ENCODE results near the gene SYK. TPM values are rescaled to one million over a fixed set of nuclear protein-coding genes. Genes with fewer than 3 reads are reported as not detected.

Gene SYK
- total and polyA plus RNA-seq, 2 of the 4 experiments (the other 2 are of a cell fraction), result not detected

DNA sequence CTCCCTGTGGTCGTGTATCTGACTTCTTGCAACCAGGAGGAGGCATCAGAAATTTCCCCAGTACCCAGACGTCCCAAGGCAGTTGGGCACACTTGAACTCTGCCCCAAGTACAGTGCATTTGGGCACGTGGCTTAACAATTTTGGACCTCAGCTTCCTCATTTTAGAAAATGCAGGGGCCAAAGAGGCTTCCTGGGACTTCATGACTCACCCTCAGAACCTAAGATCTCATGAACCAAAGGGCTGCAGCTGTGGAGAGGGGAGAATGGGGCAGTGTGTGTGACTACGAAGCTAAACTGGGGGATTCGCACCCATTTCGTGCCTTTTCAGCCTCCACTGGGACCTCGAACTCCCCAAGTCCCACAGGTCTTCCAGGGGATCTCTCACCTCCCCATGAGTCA is 59.2 kb downstream of the SYK start:
- H3K4me2 ChIP-seq (ENCODE audit: low read depth, low read length), result no peak overlapping the region
- no TSS peak for BruUV-seq (replicated peaks)
- H3K4ac ChIP-seq (ENCODE audit: low read depth, low read length), result no peak overlapping the region
- no peaks in the 10 kb centered on the region for H4K20me1 ChIP-seq (ENCODE audit: insufficient read depth, low read length)
- H4K91ac ChIP-seq (ENCODE audit: insufficient read depth, low read depth, low read length), result no peak overlapping the region
- dilution Hi-C loops (cut with HindIII; ENCODE audit: low sequenced_read_pairs, unreplicated experiment) (no loop called here), in situ Hi-C loops (cut with MboI; ENCODE audit: low sequenced_read_pairs) (no loop called here), intact Hi-C loops (cut with micrococcal nuclease) (no loop called here)
- WGBS, 2 experiments (ENCODE audit: extremely low coverage in 2 of 2, insufficient read length in 1 of 2), result 80% methylated on average over 1 of the region's 7 CpGs; no CpG with 5 or more reads in 1 of the 2 experiments
- no peaks in the 10 kb centered on the region for H3K9me3 ChIP-seq (ENCODE audit: control insufficient read depth, insufficient read depth, low read length)
- no peak overlapping the region for H3K56ac ChIP-seq (ENCODE audit: extremely low read depth, insufficient read depth, low read length)
- H2BK15ac ChIP-seq (ENCODE audit: low read depth, low read length), result no peak overlapping the region
- no peak overlapping the region for H2BK20ac ChIP-seq (ENCODE audit: low read depth, low read length)
- no peak overlapping the region for H4K5ac ChIP-seq (ENCODE audit: low read depth, low read length)
- H2AK5ac ChIP-seq (ENCODE audit: low read depth, low read length), result no peak overlapping the region
- DNase-seq (no peak), ATAC-seq (ENCODE audit: low read depth) (no peak)
- no peaks in the 10 kb centered on the region for H3K4me1 ChIP-seq (ENCODE audit: control insufficient read depth, insufficient read depth, low read length)
- no peak overlapping the region for H2BK120ac ChIP-seq (ENCODE audit: low read depth, low read length)
- H3K18ac ChIP-seq (ENCODE audit: low read depth, low read length), result no peak overlapping the region
- peaks cover 6% of the 10 kb centered on the region for H3K27me3 ChIP-seq (ENCODE audit: control insufficient read depth, insufficient read depth, low read length)
- no peaks in the 10 kb centered on the region for H3K36me3 ChIP-seq (ENCODE audit: control insufficient read depth, insufficient read depth, low read length)
- no peaks in the 10 kb centered on the region for H3K79me1 ChIP-seq (ENCODE audit: low read depth in 1 of 2, low read length in 2 of 2)
- CTCF ChIA-PET, result no interaction called here
- H2AK9ac ChIP-seq (replicated peaks; ENCODE audit: low read depth, low read length, poor library complexity), result no peak overlapping the region
- H3K9ac ChIP-seq (ENCODE audit: low read depth, low read length), result no peak overlapping the region
- no peak overlapping the region for H3K23ac ChIP-seq (ENCODE audit: low read depth, low read length)
- H2BK5ac ChIP-seq (ENCODE audit: low read depth, low read length, poor library complexity, severe bottlenecking), result no peak overlapping the region
- POLR2A ChIA-PET (ENCODE audit: unreplicated experiment), result no interaction called here
- H3K14ac ChIP-seq (replicated peaks; ENCODE audit: low read depth, low read length), result no peak overlapping the region
- H2AFZ ChIP-seq (replicated peaks; ENCODE audit: low read length, poor library complexity), result no peak overlapping the region
- TF ChIP-seq MAZ (IDR thresholded peaks at IDR 0.05; ENCODE audit: borderline replicate concordance, low read depth, low read length), result no peak
- H3K9me1 ChIP-seq (ENCODE audit: insufficient read depth, low read length), result no peaks in the 10 kb centered on the region
- H3K27ac ChIP-seq (ENCODE audit: insufficient read depth, low read length), result no peak overlapping the region
- H4K8ac ChIP-seq (ENCODE audit: low read depth in 2 of 2, low read length in 2 of 2), result no peak overlapping the region
- no peak overlapping the region for H3K4me3 ChIP-seq (ENCODE audit: insufficient read depth, low read depth, low read length)
